WI38 (cell line): Measurements from ENCODE around the gene CCDC17.

Experiments used
- H3K4me3 ChIP-seq: 2 replicates; pipeline ENCODE4 v1.5.1; 2011; ENCODE audit warnings: low read depth, mild to moderate bottlenecking, control low read depth, low read length
- CTCF ChIP-seq: IDR thresholded peaks from 2 replicates; pipeline ENCODE4 v1.5.1; 2012; ENCODE audit warnings: low read depth, mild to moderate bottlenecking, control low read depth, low read length

Gene CCDC17

GRCh38 chr1:45659222-45659621, 35.4 kb upstream of the CCDC17 start:
- no peak for TF ChIP-seq CTCF
- no peak overlapping the region for H3K4me3 ChIP-seq

GRCh38 chr1:45658171-45658570, 34.3 kb upstream of the CCDC17 start:
- no peak for TF ChIP-seq CTCF
- no peak overlapping the region for H3K4me3 ChIP-seq

GRCh38 chr1:45656573-45657226, 32.8 kb upstream of the CCDC17 start:
- no peak overlapping the region for H3K4me3 ChIP-seq

GRCh38 chr1:45654540-45655280, 30.9 kb upstream of the CCDC17 start:
- no peak for TF ChIP-seq CTCF
- H3K4me3 ChIP-seq: no peak overlapping the region

More at GRCh38 chr1:45656573-45657226, 32.8 kb upstream of the CCDC17 start:
- no peak for TF ChIP-seq CTCF

GRCh38 chr1:45647248-45648021, 23.6 kb upstream of the CCDC17 start:
- no peak for TF ChIP-seq CTCF
- no peak overlapping the region for H3K4me3 ChIP-seq

GRCh38 chr1:45644661-45645060, 20.8 kb upstream of the CCDC17 start:
- H3K4me3 ChIP-seq: no peak overlapping the region
- no peak for TF ChIP-seq CTCF

GRCh38 chr1:45643978-45644377, 20.1 kb upstream of the CCDC17 start:
- TF ChIP-seq CTCF: no peak
- H3K4me3 ChIP-seq: no peak overlapping the region
